Endothelial cell of umbilical vein (primary cell): ENCODE data around the gene QPCT. TPM values are rescaled to one million over a fixed set of nuclear protein-coding genes. Genes with fewer than 3 reads are reported as not detected.
"Not testable (repeated sequence)": the region's sequence is repeated elsewhere in the genome, so short reads cannot be mapped to it uniquely, and the experiment has no call there.

Source experiments
- BruUV-seq: library from RNA; stranded (reverse); fragments of 400-500 nt; replicated peaks from 2 replicates; lab custom pipeline; 2021; lab: Mats Ljungman, UMichigan
- CTCF ChIA-PET: fragments of 300-600, 350-600 bp; sonication (Branson Sonifier 250); formaldehyde crosslinking; loops from one replicate; lab custom pipeline; 2021; ENCODE audit warnings: antibody characterized with exemption, inconsistent platforms; lab: Charles Lee
- POLR2A ChIA-PET: fragments of 300-600, 350-600 bp; sonication (Branson Sonifier 250); formaldehyde crosslinking; loops from one replicate; lab custom pipeline; 2021; ENCODE audit warnings: antibody characterized with exemption, inconsistent platforms; lab: Charles Lee
- DNase-seq: peaks from one replicate; pipeline ENCODE4 v3.0.0-alpha.2; 2011; ENCODE audit warnings: low read depth, low spot score
- FAIRE-seq: peaks from 2 replicates; lab custom pipeline; 2011; peaks lifted over from hg19 to GRCh38; lab: Jason Lieb, UNC
- H2AFZ ChIP-seq: 2 replicates; pipeline ENCODE4 v1.6.0; 2012; ENCODE audit warnings: low read depth, low read length, control low read depth, inconsistent platforms
- H3K27ac ChIP-seq: 2 replicates; pipeline ENCODE4 v1.5.1; 2011; ENCODE audit warnings: low read depth, mild to moderate bottlenecking, control low read depth, low read length, moderate library complexity; ENCODE audit not compliant: insufficient read depth
- H3K27me3 ChIP-seq, 2 experiments: 2 replicates each; pipeline versions ENCODE4 v1.6.0 to v1.6.1; 2011; ENCODE audit warnings: low read length in 2 of 2, mixed read lengths in 1 of 2; ENCODE audit not compliant: control insufficient read depth in 2 of 2, insufficient read depth in 2 of 2
- H3K36me3 ChIP-seq, 2 experiments: 2 replicates in 1 of 2; 3 replicates in 1 of 2; pipeline ENCODE4 v1.5.1; 2011; ENCODE audit warnings: low read length in 2 of 2, mild to moderate bottlenecking in 1 of 2, moderate library complexity in 1 of 2; ENCODE audit not compliant: control insufficient read depth in 2 of 2, insufficient read depth in 2 of 2; ENCODE audit errors: extremely low read depth in 1 of 2
- H3K4me1 ChIP-seq: 3 replicates; pipeline ENCODE4 v1.5.1; 2011; ENCODE audit warnings: mild to moderate bottlenecking, low read length; ENCODE audit not compliant: control insufficient read depth, insufficient read depth; ENCODE audit errors: extremely low read depth
- H3K4me2 ChIP-seq: 2 replicates; pipeline ENCODE4 v1.6.1; 2011; ENCODE audit warnings: low read length, control low read depth, mixed read lengths; ENCODE audit not compliant: insufficient read depth
- H3K4me3 ChIP-seq, 3 experiments: fragments of 200-600 bp in 1 of 3; sonication (generic), shearing (Covaris generic) in 1 of 3; replicated peaks in 1 of 3; 2 replicates each; pipeline ENCODE4 v1.5.1; 2011 to 2016; ENCODE audit warnings: control low read depth in 3 of 3, low read length in 3 of 3, mild to moderate bottlenecking in 2 of 3, inconsistent platforms in 1 of 3, low read depth in 1 of 3, moderate library complexity in 1 of 3; ENCODE audit not compliant: insufficient read depth in 1 of 3
- H3K79me2 ChIP-seq: 2 replicates; pipeline ENCODE4 v1.6.0; 2012; ENCODE audit warnings: low read length, inconsistent platforms; ENCODE audit not compliant: control insufficient read depth, insufficient read depth
- H3K9ac ChIP-seq: replicated peaks from 2 replicates; pipeline ENCODE3; 2011; ENCODE audit warnings: low read length, control low read depth; ENCODE audit not compliant: insufficient read depth; ENCODE audit errors: extremely low read depth
- H3K9me1 ChIP-seq: replicated peaks from 3 replicates; pipeline ENCODE4 v1.6.0; 2011; ENCODE audit warnings: mild to moderate bottlenecking, low read length; ENCODE audit not compliant: control insufficient read depth, insufficient read depth; ENCODE audit errors: extremely low read depth
- H3K9me3 ChIP-seq: replicated peaks from 2 replicates; pipeline ENCODE4 v1.5.1; 2012; ENCODE audit warnings: low read length, inconsistent platforms; ENCODE audit not compliant: control insufficient read depth, insufficient read depth
- H4K20me1 ChIP-seq: replicated peaks from 2 replicates; pipeline ENCODE3; 2011; ENCODE audit warnings: mild to moderate bottlenecking, low read length; ENCODE audit not compliant: control insufficient read depth, insufficient read depth; ENCODE audit errors: extremely low read depth
- dilution Hi-C: fragments of 300-500 bp; cut with MboI; formaldehyde crosslinking; loops from one replicate; pipeline ENCODE4 v1.15.0; 2019; ENCODE audit warnings: low sequenced_read_pairs; ENCODE audit not compliant: extremely low pct_ligation_motif_present
- intact Hi-C: fragments of 100-400 bp; cut with micrococcal nuclease; formaldehyde crosslinking; loops from one replicate; pipeline ENCODE4 v1.10.0; 2022
- polyA plus RNA-seq, 4 experiments: library from polyadenylated mRNA; depleted of rRNA in 3 of 4; stranded (reverse) in 3 of 4; unstranded in 1 of 4; fragments of >200 nt; gene quantifications; 2 replicates each; pipeline versions ENCODE4 v1.2.1 to v1.2.3, GENCODE V29; 2011 to 2012; ENCODE audit warnings: missing spikeins in 1 of 4
- total RNA-seq: library from RNA; stranded (reverse); gene quantifications from 2 replicates; pipeline ENCODE4 v1.2.3, GENCODE V29; 2021

The QPCT gene
- total and polyA plus RNA-seq, 2 donors (not counting 3 experiments of a cell fraction or from before 2014, with no cell fraction given): 12.8 to 17.2 TPM

GRCh38 chr2:37380787-37381186 is 36.4 kb downstream of the QPCT start:
- intact Hi-C loops: loop anchor here (1.0 kb wide), 1 partner anchor 10 kb away; no protein-coding TSS in a partner anchor
- H4K20me1 ChIP-seq, H3K27me3 ChIP-seq, H3K9me1 ChIP-seq, H2AFZ ChIP-seq, FAIRE-seq, H3K9ac ChIP-seq, dilution Hi-C loops, POLR2A ChIA-PET, H3K36me3 ChIP-seq, DNase-seq, H3K27ac ChIP-seq, H3K9me3 ChIP-seq, H3K79me2 ChIP-seq, H3K4me3 ChIP-seq, H3K4me2 ChIP-seq, BruUV-seq: not testable (repeated sequence)
- peaks cover 14% of the 10 kb centered on the region for H3K4me1 ChIP-seq
- CTCF ChIA-PET: interaction anchor here (2.2 to 3.0 kb wide), 3 partner anchors 10 to 37 kb away, joined by 10 to 16 read pairs (median 10); partner anchors contain the start of gene QPCT

DNA sequence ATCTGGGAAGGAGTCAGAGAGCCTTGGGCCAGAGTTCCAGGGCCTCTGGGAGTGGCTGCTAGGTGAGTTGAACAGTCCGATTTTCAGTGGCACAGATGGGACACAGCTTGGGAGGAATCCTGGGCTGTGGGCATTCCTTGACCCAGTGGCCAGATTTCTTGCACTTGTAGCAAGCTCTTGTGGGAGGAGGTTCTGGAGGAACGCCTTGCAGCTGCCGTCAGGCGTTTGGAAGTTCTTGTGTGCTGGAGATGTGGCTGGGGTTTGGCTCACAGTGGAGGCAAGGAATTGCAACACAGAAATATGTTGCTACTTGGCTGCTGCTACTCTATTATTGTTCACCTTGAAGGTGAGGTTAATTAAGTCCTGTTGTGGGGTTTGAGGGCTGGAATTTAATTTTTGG is 39.8 kb downstream of the QPCT start:
- BruUV-seq, FAIRE-seq, H3K4me2 ChIP-seq, H3K4me3 ChIP-seq, H3K27ac ChIP-seq, H3K9me1 ChIP-seq, H3K9me3 ChIP-seq, H3K9ac ChIP-seq, CTCF ChIA-PET, dilution Hi-C loops, H3K36me3 ChIP-seq, DNase-seq, H3K79me2 ChIP-seq, H3K27me3 ChIP-seq, H4K20me1 ChIP-seq, intact Hi-C loops, POLR2A ChIA-PET, H2AFZ ChIP-seq: not testable (repeated sequence)
- peaks cover 21% of the 10 kb centered on the region for H3K4me1 ChIP-seq
